ENCODE data around the gene GRAMD2B. TPM values are rescaled to one million over a fixed set of nuclear protein-coding genes. Genes with fewer than 3 reads are reported as not detected.

The GRAMD2B gene
- polyA plus RNA-seq, 4 donors, result 13.7 to 39.1 (median 20.4) TPM

DNA sequence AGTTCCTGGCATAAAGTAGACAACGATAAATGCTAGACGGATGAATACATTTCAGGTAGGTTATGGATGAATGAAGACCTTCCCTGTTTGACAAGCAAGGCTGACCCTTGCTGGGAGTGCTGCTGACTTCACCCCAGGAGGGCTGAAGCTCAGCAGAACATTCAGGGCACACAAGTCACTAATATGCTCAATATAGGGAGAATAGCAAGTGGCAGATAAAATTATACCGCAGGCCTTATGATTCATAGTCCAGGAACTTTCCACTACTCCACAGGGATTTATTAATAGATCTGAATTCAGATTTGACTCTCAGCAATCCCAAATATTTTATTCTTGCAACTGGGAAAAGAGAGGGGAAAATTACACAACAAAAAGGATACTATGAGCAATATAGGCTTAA is 38.2 kb upstream of the GRAMD2B start:
- Histone ChIP-seq H3K36me3 (ENCODE audit: control insufficient read depth in 3 of 3, insufficient read depth in 2 of 3, low read depth in 1 of 3, low read length in 3 of 3) (peaks cover 0 to 5% (median 0%) of the 10 kb centered on the region in 3 donors), H3K9me3 (ENCODE audit: control insufficient read depth in 2 of 2, insufficient read depth in 1 of 2, low read depth in 1 of 2, low read length in 1 of 2) (no peaks in the 10 kb centered on the region), H3K4me1 (ENCODE audit: control insufficient read depth in 3 of 3, insufficient read depth in 2 of 3, low read depth in 1 of 3, low read length in 2 of 3) (peaks cover 0 to 9% (median 3%) of the 10 kb centered on the region in 3 donors), H3K4me3 (ENCODE audit: low read depth in 1 of 3, low read length in 3 of 3) (no peak overlapping the region), H3K27ac (ENCODE audit: low read depth in 1 of 3, low read length in 2 of 3) (no peak overlapping the region), H3K27me3 (ENCODE audit: control insufficient read depth in 3 of 3, insufficient read depth in 3 of 3, low read length in 3 of 3) (no peaks in the 10 kb centered on the region)
- no peak for DNase-seq
- WGBS, 3 donors, result 58 to 80% (median 78%) methylated on average over 3 of the region's 3 CpGs
- no peak for FAIRE-seq

DNA sequence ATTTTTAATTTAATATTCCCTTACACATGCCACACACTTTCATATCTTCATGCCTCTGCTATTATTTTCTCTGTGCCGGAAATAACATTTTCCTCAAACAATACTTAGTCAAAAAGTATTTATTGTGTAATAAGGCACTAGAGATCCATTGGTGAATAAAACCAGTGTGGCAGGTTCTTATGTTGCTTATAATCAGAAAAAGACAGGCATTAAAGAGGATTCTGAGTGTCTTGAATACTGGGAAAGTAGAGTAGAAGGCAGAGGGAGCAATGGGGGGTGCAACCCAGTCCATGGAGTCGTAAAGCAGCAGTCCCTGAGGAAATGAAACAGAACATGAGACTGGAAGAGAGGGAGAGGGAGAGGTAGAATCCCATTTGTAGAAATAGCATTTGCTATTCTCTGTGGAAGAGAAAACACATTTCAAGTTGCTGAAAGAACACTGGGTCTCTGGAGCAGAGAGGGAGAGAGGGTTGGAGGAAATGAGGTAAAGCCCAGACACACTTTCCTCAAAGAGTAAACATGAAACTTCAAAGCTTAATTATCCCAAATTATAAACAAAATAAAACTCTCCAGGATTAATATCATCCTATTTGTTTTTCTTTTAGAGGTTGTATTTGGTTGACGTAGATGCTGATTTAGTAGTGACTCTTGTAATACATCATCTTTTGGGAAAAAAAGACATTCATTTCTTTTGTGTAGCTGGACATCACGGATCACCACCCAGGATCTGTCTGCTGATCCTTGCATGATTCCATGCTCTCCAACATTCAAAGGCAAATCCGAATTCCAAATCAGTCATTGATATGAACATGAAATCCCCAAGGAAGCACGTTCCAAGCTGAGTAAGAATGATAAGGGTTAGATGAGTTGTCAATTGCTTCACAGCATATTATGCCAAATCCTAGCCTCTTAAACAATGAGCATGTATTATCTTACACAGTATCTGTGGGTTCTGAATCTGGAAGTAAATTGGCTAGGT is 37.4 kb upstream of the GRAMD2B start:
- H3K9me3 ChIP-seq (ENCODE audit: control insufficient read depth in 2 of 2, insufficient read depth in 1 of 2, low read depth in 1 of 2, low read length in 1 of 2), result no peaks in the 10 kb centered on the region
- peaks cover 0 to 15% (median 3%) of the 10 kb centered on the region in 3 donors for H3K4me1 ChIP-seq (ENCODE audit: control insufficient read depth in 3 of 3, insufficient read depth in 2 of 3, low read depth in 1 of 3, low read length in 2 of 3)
- no peaks in the 10 kb centered on the region for H3K27me3 ChIP-seq (ENCODE audit: control insufficient read depth in 3 of 3, insufficient read depth in 3 of 3, low read length in 3 of 3)
- FAIRE-seq, result no peak
- H3K27ac ChIP-seq (ENCODE audit: low read depth in 1 of 3, low read length in 2 of 3), result no peak overlapping the region
- DNase-seq, result no peak
- H3K36me3 ChIP-seq (ENCODE audit: control insufficient read depth in 3 of 3, insufficient read depth in 2 of 3, low read depth in 1 of 3, low read length in 3 of 3), result peaks cover 0 to 5% (median 0%) of the 10 kb centered on the region in 3 donors
- 69 to 81% (median 78%) methylated on average over 6 of the region's 6 CpGs for WGBS, 3 donors
- H3K4me3 ChIP-seq (ENCODE audit: low read depth in 1 of 3, low read length in 3 of 3), result no peak overlapping the region

DNA sequence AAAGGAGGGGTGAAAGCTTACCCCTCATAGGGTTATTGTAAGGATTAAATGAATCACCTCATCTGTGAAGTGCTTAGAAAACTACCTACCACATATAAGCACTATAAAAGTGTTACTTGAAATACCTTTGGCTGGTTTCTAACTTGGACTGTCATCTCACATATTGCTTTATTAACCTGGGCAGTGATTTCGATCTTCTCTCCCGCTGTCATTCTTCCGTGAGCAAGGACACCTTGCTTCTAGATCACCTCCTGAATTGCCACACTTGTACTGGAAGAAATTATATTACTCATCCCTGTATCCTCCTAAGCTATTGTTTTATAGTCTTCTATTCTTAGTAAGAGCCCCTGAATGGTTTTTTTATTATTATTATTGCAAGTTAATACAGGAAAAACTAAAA is 34.0 kb upstream of the GRAMD2B start:
- peak overlapping the region in 2 of 3 donors; percentile 20 to 32 for H3K27ac ChIP-seq (ENCODE audit: low read depth in 1 of 3, low read length in 2 of 3)
- H3K4me1 ChIP-seq (ENCODE audit: control insufficient read depth in 3 of 3, insufficient read depth in 2 of 3, low read depth in 1 of 3, low read length in 2 of 3), result peaks cover 0 to 23% (median 3%) of the 10 kb centered on the region in 3 donors
- no peaks in the 10 kb centered on the region for H3K27me3 ChIP-seq (ENCODE audit: control insufficient read depth in 3 of 3, insufficient read depth in 3 of 3, low read length in 3 of 3)
- no peak overlapping the region for H3K4me3 ChIP-seq (ENCODE audit: low read depth in 1 of 3, low read length in 3 of 3)
- 31 to 70% (median 38%) methylated on average over 3 of the region's 3 CpGs for WGBS, 3 donors
- DNase-seq (peak; percentile 41 to 66), FAIRE-seq (no peak)
- no peaks in the 10 kb centered on the region for H3K9me3 ChIP-seq (ENCODE audit: control insufficient read depth in 2 of 2, insufficient read depth in 1 of 2, low read depth in 1 of 2, low read length in 1 of 2)
- peaks cover 0 to 5% (median 0%) of the 10 kb centered on the region in 3 donors for H3K36me3 ChIP-seq (ENCODE audit: control insufficient read depth in 3 of 3, insufficient read depth in 2 of 3, low read depth in 1 of 3, low read length in 3 of 3)

DNA sequence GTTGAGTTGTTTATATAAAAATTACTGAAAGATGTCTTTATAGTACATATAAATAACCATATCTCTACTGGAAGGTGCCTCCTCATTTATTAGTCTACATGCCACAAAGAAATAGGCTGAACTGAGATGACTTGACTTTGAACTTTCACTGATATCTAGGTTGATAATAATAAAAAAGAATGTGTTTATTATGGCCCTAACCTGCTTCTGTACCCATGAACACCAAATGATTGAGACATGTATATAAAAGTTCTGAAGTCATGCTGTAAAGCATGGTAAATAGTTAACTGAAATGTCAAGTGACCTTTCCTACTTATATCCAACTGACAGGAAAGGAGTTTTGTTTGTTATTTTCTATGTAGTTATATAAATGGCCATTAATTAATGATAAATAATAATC is 33.2 kb upstream of the GRAMD2B start:
- peaks cover 0 to 3% (median 0%) of the 10 kb centered on the region in 3 donors for H3K36me3 ChIP-seq (ENCODE audit: control insufficient read depth in 3 of 3, insufficient read depth in 2 of 3, low read depth in 1 of 3, low read length in 3 of 3)
- peak overlapping the region in 1 of 3 donors; percentile 65 for H3K27ac ChIP-seq (ENCODE audit: low read depth in 1 of 3, low read length in 2 of 3)
- no peak overlapping the region for H3K4me3 ChIP-seq (ENCODE audit: low read depth in 1 of 3, low read length in 3 of 3)
- FAIRE-seq, result peak; percentile 89
- no peaks in the 10 kb centered on the region for H3K9me3 ChIP-seq (ENCODE audit: control insufficient read depth in 2 of 2, insufficient read depth in 1 of 2, low read depth in 1 of 2, low read length in 1 of 2)
- peak; percentile 82 to 89 for DNase-seq
- no peaks in the 10 kb centered on the region for H3K27me3 ChIP-seq (ENCODE audit: control insufficient read depth in 3 of 3, insufficient read depth in 3 of 3, low read length in 3 of 3)
- peaks cover 0 to 23% (median 0%) of the 10 kb centered on the region in 3 donors for H3K4me1 ChIP-seq (ENCODE audit: control insufficient read depth in 3 of 3, insufficient read depth in 2 of 3, low read depth in 1 of 3, low read length in 2 of 3)

GRCh38 chr5:126391386-126391785 is 31.8 kb upstream of the GRAMD2B start:
- FAIRE-seq, result no peak
- Histone ChIP-seq H3K4me1 (ENCODE audit: control insufficient read depth in 3 of 3, insufficient read depth in 2 of 3, low read depth in 1 of 3, low read length in 2 of 3) (peaks cover 0 to 23% (median 0%) of the 10 kb centered on the region in 3 donors), H3K27ac (ENCODE audit: low read depth in 1 of 3, low read length in 2 of 3) (no peak overlapping the region), H3K27me3 (ENCODE audit: control insufficient read depth in 3 of 3, insufficient read depth in 3 of 3, low read length in 3 of 3) (no peaks in the 10 kb centered on the region), H3K36me3 (ENCODE audit: control insufficient read depth in 3 of 3, insufficient read depth in 2 of 3, low read depth in 1 of 3, low read length in 3 of 3) (peaks cover 0 to 3% (median 0%) of the 10 kb centered on the region in 3 donors), H3K9me3 (ENCODE audit: control insufficient read depth in 2 of 2, insufficient read depth in 1 of 2, low read depth in 1 of 2, low read length in 1 of 2) (no peaks in the 10 kb centered on the region), H3K4me3 (ENCODE audit: low read depth in 1 of 3, low read length in 3 of 3) (no peak overlapping the region)
- WGBS, 3 donors, result 95 to 100% (median 100%) methylated on average over 1 of the region's 1 CpG
- DNase-seq, result no peak

DNA sequence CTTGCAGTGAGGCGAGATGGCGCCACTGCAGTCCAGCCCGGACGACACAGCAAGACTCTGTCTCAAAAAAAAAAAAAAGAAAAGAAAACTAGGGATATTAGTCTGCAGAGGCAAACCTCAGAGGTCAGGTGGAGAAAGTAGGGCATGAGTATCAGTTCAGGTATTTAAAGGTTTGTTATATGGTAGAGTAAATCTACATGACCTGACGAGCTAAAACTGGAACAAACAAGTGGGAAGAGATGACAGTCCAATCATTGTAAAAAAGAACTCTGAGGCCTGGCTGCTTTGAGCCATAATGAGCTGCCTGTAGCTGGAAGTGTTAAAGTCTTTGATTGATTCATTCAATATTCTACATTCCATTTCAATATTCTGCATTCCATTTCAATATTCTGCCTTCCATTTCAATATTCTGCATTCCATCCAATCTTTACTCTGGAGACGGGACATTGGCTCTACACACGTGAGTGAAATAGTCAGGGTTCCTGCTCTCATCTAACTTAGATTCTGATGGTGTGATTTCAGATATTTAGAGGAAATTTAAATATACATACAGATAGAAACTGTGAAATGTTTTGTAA is 28.9 kb upstream of the GRAMD2B start:
- H3K27ac ChIP-seq (ENCODE audit: low read depth in 1 of 3, low read length in 2 of 3), result no peak overlapping the region
- WGBS, 3 donors, result 79 to 83% (median 81%) methylated on average over 7 of the region's 7 CpGs
- no peak overlapping the region for H3K4me3 ChIP-seq (ENCODE audit: low read depth in 1 of 3, low read length in 3 of 3)
- H3K36me3 ChIP-seq (ENCODE audit: control insufficient read depth in 3 of 3, insufficient read depth in 2 of 3, low read depth in 1 of 3, low read length in 3 of 3), result no peaks in the 10 kb centered on the region
- H3K9me3 ChIP-seq (ENCODE audit: control insufficient read depth in 2 of 2, insufficient read depth in 1 of 2, low read depth in 1 of 2, low read length in 1 of 2), result peaks cover under 1 to 5% of the 10 kb centered on the region in 2 donors
- no peak for DNase-seq
- H3K27me3 ChIP-seq (ENCODE audit: control insufficient read depth in 3 of 3, insufficient read depth in 3 of 3, low read length in 3 of 3), result no peaks in the 10 kb centered on the region
- FAIRE-seq, result no peak
- H3K4me1 ChIP-seq (ENCODE audit: control insufficient read depth in 3 of 3, insufficient read depth in 2 of 3, low read depth in 1 of 3, low read length in 2 of 3), result peaks cover 0 to 14% (median 0%) of the 10 kb centered on the region in 3 donors

DNA sequence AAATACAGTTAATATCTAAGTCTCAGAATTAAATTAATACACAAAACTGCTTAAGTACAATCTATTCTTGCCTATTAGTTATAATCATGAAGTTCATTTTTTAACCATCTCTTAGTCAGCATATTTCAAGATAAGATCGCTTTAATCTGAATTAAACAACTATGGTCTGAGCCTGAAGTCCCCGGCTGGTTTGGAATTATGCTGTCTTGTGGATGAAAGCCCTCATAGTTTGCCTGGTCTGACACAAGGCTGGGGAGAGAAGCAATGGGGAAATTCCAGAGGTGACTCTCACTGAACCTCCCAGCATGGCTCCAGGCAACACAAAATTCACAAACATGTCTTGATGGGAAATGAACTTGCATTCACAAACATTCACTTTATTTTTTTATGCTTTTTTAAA is 28.0 kb upstream of the GRAMD2B start:
- DNase-seq (no peak), FAIRE-seq (no peak)
- Histone ChIP-seq H3K27ac (ENCODE audit: low read depth in 1 of 3, low read length in 2 of 3) (no peak overlapping the region), H3K36me3 (ENCODE audit: control insufficient read depth in 3 of 3, insufficient read depth in 2 of 3, low read depth in 1 of 3, low read length in 3 of 3) (no peaks in the 10 kb centered on the region), H3K4me3 (ENCODE audit: low read depth in 1 of 3, low read length in 3 of 3) (no peak overlapping the region), H3K27me3 (ENCODE audit: control insufficient read depth in 3 of 3, insufficient read depth in 3 of 3, low read length in 3 of 3) (no peaks in the 10 kb centered on the region), H3K4me1 (ENCODE audit: control insufficient read depth in 3 of 3, insufficient read depth in 2 of 3, low read depth in 1 of 3, low read length in 2 of 3) (peaks cover 0 to 14% (median 0%) of the 10 kb centered on the region in 3 donors), H3K9me3 (ENCODE audit: control insufficient read depth in 2 of 2, insufficient read depth in 1 of 2, low read depth in 1 of 2, low read length in 1 of 2) (peaks cover 2 to 7% of the 10 kb centered on the region in 2 donors)
- 35 to 68% (median 46%) methylated on average over 2 of the region's 2 CpGs for WGBS, 3 donors

DNA sequence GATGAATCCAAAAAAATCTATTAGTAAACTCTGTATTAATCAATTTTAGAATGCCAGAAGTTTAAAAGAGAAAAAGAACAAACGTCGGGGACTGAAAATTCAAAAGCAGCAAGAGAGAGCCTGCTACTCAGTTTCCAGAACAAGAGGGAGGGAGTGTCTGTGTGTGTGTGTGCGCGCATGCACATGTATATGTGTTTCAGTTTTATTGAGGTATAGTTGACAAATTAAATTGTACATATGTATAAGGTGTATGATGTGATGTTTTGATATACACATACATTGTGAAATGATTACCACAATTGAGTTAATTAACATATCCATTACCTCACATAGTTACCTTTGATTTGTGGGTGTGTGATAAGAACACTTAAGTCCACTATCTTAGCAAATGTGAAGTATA is 27.6 kb upstream of the GRAMD2B start:
- FAIRE-seq (no peak), DNase-seq (peak in 1 of 2 donors; percentile 61)
- H3K27me3 ChIP-seq (ENCODE audit: control insufficient read depth in 3 of 3, insufficient read depth in 3 of 3, low read length in 3 of 3), result no peaks in the 10 kb centered on the region
- peaks cover 0 to 11% (median 0%) of the 10 kb centered on the region in 3 donors for H3K4me1 ChIP-seq (ENCODE audit: control insufficient read depth in 3 of 3, insufficient read depth in 2 of 3, low read depth in 1 of 3, low read length in 2 of 3)
- 89 to 91% (median 90%) methylated on average over 4 of the region's 4 CpGs for WGBS, 3 donors
- peaks cover 2 to 7% of the 10 kb centered on the region in 2 donors for H3K9me3 ChIP-seq (ENCODE audit: control insufficient read depth in 2 of 2, insufficient read depth in 1 of 2, low read depth in 1 of 2, low read length in 1 of 2)
- H3K36me3 ChIP-seq (ENCODE audit: control insufficient read depth in 3 of 3, insufficient read depth in 2 of 3, low read depth in 1 of 3, low read length in 3 of 3), result no peaks in the 10 kb centered on the region
- no peak overlapping the region for H3K4me3 ChIP-seq (ENCODE audit: low read depth in 1 of 3, low read length in 3 of 3)
- no peak overlapping the region for H3K27ac ChIP-seq (ENCODE audit: low read depth in 1 of 3, low read length in 2 of 3)

Data from small intestine (tissue), 7 donors.